GM19099 (cell line): ENCODE results near the gene IL15.

ENCODE experiments used
- POLR2A ChIP-seq: IDR thresholded peaks from 3 replicates; pipeline ENCODE4 v1.6.1; 2011; ENCODE audit warnings: low read depth; ENCODE audit not compliant: insufficient read length; ENCODE audit errors: extremely low read depth

The IL15 gene

DNA sequence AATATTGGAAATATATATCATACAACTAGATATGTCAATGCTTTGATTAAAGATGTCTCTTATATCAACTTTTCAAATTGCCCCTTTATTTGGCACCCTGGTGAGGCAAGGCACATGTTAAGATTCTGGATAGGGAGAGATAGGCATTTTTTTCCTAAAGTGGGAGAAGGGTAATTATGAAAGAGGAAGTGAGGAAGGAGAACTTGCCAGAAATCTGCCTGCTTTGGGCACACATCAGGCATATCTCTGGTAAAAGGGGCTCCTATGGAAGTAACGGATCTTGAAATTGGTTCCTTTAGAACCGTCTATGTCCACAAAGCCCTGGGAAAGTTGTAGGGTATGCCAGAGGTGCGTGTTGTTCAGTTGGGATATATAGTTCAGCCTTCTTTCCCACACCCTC is 5.7 kb downstream of the IL15 start:
- TF ChIP-seq POLR2A: no peak

- no peak for TF ChIP-seq POLR2A
Measured at GRCh38 chr4:141642711-141643110, 6.3 kb downstream of the IL15 start.

DNA sequence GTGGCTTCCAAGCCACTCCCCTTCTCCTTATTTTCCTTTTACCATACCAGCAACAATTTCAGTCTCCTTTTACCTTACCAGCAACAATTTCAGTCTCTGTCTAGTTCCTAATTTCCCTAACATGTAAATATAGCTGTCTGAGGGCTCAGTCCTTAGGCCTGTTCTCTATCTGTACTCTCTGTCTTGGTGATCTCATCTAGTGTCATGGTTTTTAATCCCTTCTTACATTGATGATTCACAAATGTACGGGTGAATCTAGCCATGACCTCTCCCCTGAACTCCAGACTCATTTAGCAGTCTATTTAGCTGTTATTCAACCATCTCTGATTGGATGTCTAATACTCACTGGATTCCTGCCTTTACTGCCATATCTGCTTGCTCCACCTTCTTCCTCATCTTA is 7.2 kb downstream of the IL15 start:
- no peak for TF ChIP-seq POLR2A

- TF ChIP-seq POLR2A: no peak
Measured at GRCh38 chr4:141645611-141646340, 9.4 kb downstream of the IL15 start.

- TF ChIP-seq POLR2A: no peak
Measured at GRCh38 chr4:141646969-141647368, 10.6 kb downstream of the IL15 start.

DNA sequence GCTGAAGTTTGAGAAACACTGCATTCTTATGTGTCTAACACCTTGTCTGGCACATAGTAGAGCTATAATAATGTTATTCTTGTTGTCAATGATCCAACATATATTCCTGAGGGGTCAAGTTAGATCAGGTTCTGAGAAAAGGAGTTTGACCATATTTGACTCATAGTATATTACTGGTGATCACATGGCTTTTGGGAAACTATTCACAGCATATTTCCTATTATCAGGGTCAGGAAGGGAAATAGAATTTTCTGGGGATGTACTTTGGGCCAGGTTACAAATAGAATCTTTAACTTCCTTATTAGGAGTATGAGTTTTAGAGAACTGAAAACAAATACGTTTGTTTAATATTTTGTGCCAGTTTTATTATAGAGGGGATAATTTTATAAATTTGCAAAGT is 11.6 kb downstream of the IL15 start:
- no peak for TF ChIP-seq POLR2A

GRCh38 chr4:141652161-141652778 is 15.9 kb downstream of the IL15 start:
- no peak for TF ChIP-seq POLR2A

DNA sequence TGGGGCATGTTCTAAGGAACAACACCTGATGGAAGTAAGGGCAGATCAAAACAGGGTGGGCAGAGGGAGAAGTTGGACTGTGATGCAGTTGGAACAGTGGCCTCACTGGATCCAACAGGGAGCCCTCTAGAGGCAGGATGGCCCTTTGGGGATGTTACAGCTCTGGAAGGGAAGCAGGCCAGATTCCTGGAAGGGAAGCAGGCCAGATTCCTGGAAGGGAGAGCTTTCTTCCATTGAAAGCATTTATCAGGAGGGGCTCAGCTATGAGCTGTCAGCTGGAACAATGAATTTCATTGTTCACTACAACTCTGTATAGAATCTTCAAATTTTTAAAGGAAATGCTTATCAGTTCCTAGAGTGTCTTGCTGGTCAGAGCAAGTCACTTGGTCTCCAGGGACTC is 17.7 kb downstream of the IL15 start:
- TF ChIP-seq POLR2A: no peak

DNA sequence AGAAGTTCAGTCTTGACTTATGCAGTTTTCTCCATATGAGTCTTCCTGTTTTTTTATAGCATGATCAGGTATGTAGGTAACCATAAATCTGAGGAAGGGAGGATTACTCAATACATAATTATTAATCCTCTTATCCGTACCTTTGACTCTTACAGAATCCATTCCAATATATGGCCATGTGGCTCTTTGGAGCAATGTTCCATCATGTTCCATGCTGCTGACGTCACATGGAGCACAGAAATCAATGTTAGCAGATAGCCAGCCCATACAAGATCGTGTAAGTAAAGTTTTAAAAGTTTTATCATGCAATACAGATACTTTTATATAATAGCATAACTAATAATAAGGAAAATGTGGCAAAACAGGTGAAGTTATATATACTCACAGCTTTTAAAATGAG is 19.6 kb downstream of the IL15 start:
- no peak for TF ChIP-seq POLR2A

DNA sequence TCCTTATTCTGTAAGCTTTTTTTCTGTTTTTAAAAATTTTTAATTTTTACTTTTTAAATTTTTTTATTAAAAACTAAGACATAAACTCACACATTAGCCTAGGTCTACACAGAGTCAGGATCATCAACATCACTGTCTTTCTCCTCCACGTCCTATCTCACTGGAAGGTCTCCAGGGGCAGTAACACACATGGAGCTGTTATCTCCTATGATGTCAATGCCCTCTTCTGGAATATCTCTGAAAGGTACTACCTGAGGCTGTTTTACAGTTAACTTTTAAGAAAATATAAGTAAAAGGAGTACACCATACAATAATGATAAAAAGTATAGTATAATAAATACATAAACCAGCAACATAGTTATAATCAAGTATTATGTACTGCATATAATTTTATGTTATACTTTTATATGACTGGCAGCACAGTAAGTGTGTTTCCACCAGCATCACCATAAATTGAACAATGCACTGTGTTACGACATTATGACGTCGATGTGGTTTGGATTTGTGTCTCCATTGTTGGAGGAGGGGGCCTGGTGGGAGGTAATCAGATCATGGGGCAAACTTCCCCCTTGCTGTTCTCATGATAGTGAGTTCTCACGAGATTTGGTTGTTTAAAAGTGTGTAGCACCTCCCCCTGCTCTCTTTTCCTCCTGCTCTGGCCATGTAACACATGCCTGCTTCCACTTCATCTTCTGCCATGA is 21.3 kb downstream of the IL15 start:
- TF ChIP-seq POLR2A: no peak

DNA sequence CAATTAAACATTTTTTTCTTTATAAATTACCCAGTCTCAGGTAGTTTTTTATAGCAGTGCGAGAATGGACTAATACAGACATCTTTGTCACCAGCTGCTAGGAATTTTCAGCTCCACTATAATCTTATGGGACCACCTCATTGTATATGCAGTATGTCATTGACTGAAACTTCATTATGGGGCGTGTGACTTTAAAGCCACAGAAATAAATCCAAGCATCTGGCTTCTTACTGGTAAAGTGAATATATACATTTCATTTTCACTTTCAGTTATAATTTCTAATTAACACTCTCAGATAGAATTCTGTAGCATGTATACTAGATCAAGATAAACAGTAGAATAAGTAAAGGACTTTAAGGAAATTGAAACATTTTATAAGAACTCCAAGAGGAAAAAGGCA is 21.9 kb downstream of the IL15 start:
- no peak for TF ChIP-seq POLR2A

GRCh38 chr4:141659539-141659938 is 23.2 kb downstream of the IL15 start:
- TF ChIP-seq POLR2A: no peak

- TF ChIP-seq POLR2A: no peak
Measured at GRCh38 chr4:141660880-141661279, 24.5 kb downstream of the IL15 start.

DNA sequence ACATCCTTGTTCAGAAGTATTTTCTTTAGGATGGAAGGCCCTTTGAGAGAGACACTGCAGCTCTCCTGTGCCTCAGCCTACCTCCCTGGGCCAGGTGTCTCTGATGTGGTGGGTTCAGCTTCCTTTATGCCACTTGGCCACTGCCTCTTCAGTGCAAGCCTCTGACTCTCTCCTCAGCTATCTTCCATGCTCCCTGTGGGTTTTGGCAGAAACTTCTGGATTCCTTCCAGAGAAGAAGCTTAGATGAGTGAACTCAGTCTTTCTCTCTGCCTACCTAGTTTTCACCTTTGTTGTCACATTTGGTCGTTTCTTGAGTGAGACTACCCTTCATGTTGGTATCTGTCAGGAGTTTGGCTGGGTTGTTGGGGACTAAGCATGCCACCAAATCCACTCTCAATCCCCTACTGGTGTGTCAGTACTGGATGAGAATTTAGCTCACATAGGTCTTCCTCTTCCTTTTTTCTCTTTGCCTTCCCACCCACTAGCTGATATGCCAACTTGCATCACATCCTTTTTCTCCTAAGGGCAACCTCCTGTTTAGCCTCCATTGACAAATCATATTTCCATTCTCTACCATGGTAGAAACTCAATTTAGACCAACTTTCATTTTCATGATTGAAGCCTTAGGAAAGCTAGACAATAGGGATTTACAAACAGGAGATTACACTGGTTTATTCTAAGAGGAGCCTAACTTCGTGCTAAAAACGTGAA is 32.0 kb downstream of the IL15 start:
- TF ChIP-seq POLR2A: no peak

- no peak for TF ChIP-seq POLR2A
Measured at GRCh38 chr4:141669501-141669900, 33.1 kb downstream of the IL15 start.

DNA sequence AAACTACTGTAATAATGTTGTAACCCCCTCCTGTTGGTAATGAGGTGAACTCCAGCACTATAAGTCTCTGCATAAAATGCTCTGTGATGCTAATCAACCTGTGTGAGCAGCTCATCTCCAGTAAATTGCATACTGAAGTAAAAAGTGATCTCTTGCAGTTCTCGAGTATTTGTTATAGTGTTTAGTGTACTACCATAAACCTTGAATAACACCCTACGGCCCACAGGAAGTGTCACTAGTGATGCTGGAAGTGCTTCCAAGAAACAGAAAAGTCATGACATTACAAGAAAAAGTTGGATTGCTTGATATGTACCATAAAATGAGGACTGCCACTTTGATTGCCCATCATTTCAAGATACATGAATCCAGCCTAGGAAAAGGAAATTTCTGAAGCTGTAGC is 39.0 kb downstream of the IL15 start:
- TF ChIP-seq POLR2A: no peak

DNA sequence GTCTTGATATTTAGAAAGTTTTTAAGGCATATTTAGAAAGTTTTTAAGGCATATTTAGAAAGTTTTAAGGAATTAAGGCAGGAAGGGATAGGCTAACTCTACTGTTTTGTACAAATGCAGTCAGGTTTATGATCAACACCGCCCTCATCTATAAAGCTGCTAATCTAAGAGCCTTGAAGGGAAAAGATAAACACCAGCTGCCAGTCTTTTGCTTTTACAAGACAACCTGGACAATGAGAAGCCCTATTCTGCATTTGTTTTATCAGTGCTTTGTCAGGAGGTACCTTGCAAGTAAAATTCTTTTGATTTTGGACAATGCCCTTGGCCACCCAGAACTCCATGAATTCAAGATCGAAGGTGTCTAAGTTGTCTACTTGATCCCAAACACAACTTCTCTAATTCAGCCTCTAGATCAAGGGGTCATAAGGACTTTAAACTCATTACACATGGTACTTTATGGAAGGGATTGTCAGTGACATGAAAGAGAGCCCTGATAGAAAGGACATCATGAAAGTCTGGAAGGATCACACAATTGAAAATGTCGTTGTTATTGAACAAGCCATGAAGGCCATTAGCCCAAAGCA is 39.8 kb downstream of the IL15 start:
- no peak for TF ChIP-seq POLR2A
